Neuronal stem cell (in vitro differentiated cells): Measurements from ENCODE around the gene TMEM60.

Experiments used
- DNase-seq: peaks from one replicate; pipeline ENCODE4 v3.0.0-alpha.2; 2013; ENCODE audit warnings: low spot score
- H2AFZ ChIP-seq: one replicate; pipeline ENCODE4 v1.6.1; 2013; ENCODE audit warnings: mild to moderate bottlenecking, low read length, inconsistent platforms
- H2AK5ac ChIP-seq: 2 replicates; pipeline ENCODE4 v1.6.1; 2013; ENCODE audit warnings: low read depth, mild to moderate bottlenecking, inconsistent platforms, low read length, moderate library complexity, mixed read lengths
- H2BK120ac ChIP-seq: 2 replicates; pipeline ENCODE4 v1.6.1; 2013; ENCODE audit warnings: low read depth, mild to moderate bottlenecking, inconsistent platforms, low read length, moderate library complexity, mixed read lengths
- H2BK12ac ChIP-seq: one replicate; pipeline ENCODE4 v1.6.1; 2013; ENCODE audit warnings: low read length, inconsistent platforms
- H2BK15ac ChIP-seq: 2 replicates; pipeline ENCODE4 v1.6.1; 2013; ENCODE audit warnings: mild to moderate bottlenecking, low read length, inconsistent platforms, mixed read lengths
- H2BK5ac ChIP-seq: one replicate; pipeline ENCODE4 v1.6.1; 2013; ENCODE audit warnings: inconsistent platforms, mild to moderate bottlenecking, low read length, moderate library complexity
- H3K14ac ChIP-seq: one replicate; pipeline ENCODE4 v1.6.1; 2013; ENCODE audit warnings: low read length, inconsistent platforms
- H3K18ac ChIP-seq: 2 replicates; pipeline ENCODE4 v1.6.1; 2013; ENCODE audit warnings: low read length, inconsistent platforms
- H3K23ac ChIP-seq: 2 replicates; pipeline ENCODE4 v1.6.1; 2013; ENCODE audit warnings: low read depth, mild to moderate bottlenecking, mixed read lengths, low read length, inconsistent platforms; ENCODE audit not compliant: poor library complexity
- H3K27ac ChIP-seq: replicated peaks from 3 replicates; pipeline ENCODE4 v1.5.1; 2013; ENCODE audit warnings: low read length, inconsistent platforms
- H3K27me3 ChIP-seq, 3 experiments: 2 replicates each; pipeline ENCODE4 v1.6.1; 2013; ENCODE audit warnings: low read length in 3 of 3, mild to moderate bottlenecking in 2 of 3, inconsistent platforms in 1 of 3, low read depth in 1 of 3, mixed read lengths in 1 of 3, moderate library complexity in 1 of 3; ENCODE audit not compliant: control insufficient read depth in 3 of 3, insufficient read depth in 3 of 3
- H3K36me3 ChIP-seq, 2 donors: replicated peaks in 1 of 2; 2 replicates each; pipeline ENCODE4 v1.6.1; 2013; ENCODE audit warnings: low read length in 2 of 2; ENCODE audit not compliant: control insufficient read depth in 2 of 2, insufficient read depth in 2 of 2
- H3K4ac ChIP-seq: 2 replicates; pipeline ENCODE4 v1.6.1; 2013; ENCODE audit warnings: inconsistent platforms, mild to moderate bottlenecking, low read length, moderate library complexity
- H3K4me1 ChIP-seq, 2 donors: 1 replicate in 1 of 2; 2 replicates in 1 of 2; pipeline ENCODE4 v1.6.1; 2013; ENCODE audit warnings: low read length in 2 of 2, low read depth in 1 of 2; ENCODE audit not compliant: control insufficient read depth in 2 of 2, insufficient read depth in 1 of 2
- H3K4me2 ChIP-seq: one replicate; pipeline ENCODE4 v1.6.1; 2013; ENCODE audit warnings: mild to moderate bottlenecking, low read length, inconsistent platforms; ENCODE audit not compliant: insufficient read depth, poor library complexity, severe bottlenecking
- H3K4me3 ChIP-seq, 2 donors: 2 replicates each; pipeline ENCODE4 v1.5.1; 2013; ENCODE audit warnings: low read length in 2 of 2, mild to moderate bottlenecking in 2 of 2, inconsistent platforms in 1 of 2, moderate library complexity in 1 of 2
- H3K79me1 ChIP-seq: one replicate; pipeline ENCODE4 v1.6.1; 2013; ENCODE audit warnings: low read depth, mild to moderate bottlenecking, inconsistent platforms, low read length, moderate library complexity
- H3K9ac ChIP-seq: one replicate; pipeline ENCODE4 v1.6.1; 2013; ENCODE audit warnings: mild to moderate bottlenecking, low read depth, low read length, inconsistent platforms; ENCODE audit not compliant: poor library complexity
- H3K9me3 ChIP-seq, 2 donors: replicated peaks in 1 of 2; 2 replicates each; pipeline versions ENCODE3 to v1.6.1; 2013; ENCODE audit warnings: low read length in 2 of 2, mild to moderate bottlenecking in 2 of 2, inconsistent platforms in 1 of 2, low read depth in 1 of 2, mixed read lengths in 1 of 2, moderate library complexity in 1 of 2; ENCODE audit not compliant: control insufficient read depth in 2 of 2, insufficient read depth in 1 of 2
- H4K8ac ChIP-seq: one replicate; pipeline ENCODE4 v1.6.1; 2013; ENCODE audit warnings: low read depth, mild to moderate bottlenecking, inconsistent platforms, low read length, moderate library complexity
- H4K91ac ChIP-seq: one replicate; pipeline ENCODE4 v1.6.1; 2013; ENCODE audit warnings: low read length, low read depth, mild to moderate bottlenecking, inconsistent platforms; ENCODE audit not compliant: poor library complexity
- WGBS, 2 donors: extraction: QIAGEN DNeasy Blood & Tissue Kit; methylation state at CpG; one replicate each; pipeline ENCODE4 v1.1.7; 2013; ENCODE audit warnings: missing lambda C conversion rate in 2 of 2, mixed read lengths in 1 of 2; ENCODE audit not compliant: insufficient read length in 2 of 2, insufficient replicate concordance in 1 of 2; ENCODE audit errors: extremely low coverage in 2 of 2; 5-methylcytosine and 5-hydroxymethylcytosine counted together

The TMEM60 gene

GRCh38 chr7:77799078-77799964, 1.1 kb upstream of the TMEM60 start:
- Histone ChIP-seq H3K27me3 (no peaks in the 10 kb centered on the region), H3K4me2 (peak overlapping the region; percentile 93), H2BK120ac (peak overlapping the region; percentile 89), H4K91ac (no peak overlapping the region), H2BK12ac (no peak overlapping the region), H3K4ac (no peak overlapping the region), H2BK5ac (peak overlapping the region; percentile 100), H3K9ac (peak overlapping the region; percentile 89), H3K36me3 (peaks cover 0 to 25% of the 10 kb centered on the region in 2 donors), H3K23ac (peak overlapping the region; percentile 95), H2AK5ac (peak overlapping the region; percentile 43), H3K18ac (peak overlapping the region; percentile 97), H3K9me3 (no peaks in the 10 kb centered on the region), H3K14ac (peak overlapping the region; percentile 84), H3K4me3 (peak overlapping the region; percentile 88 to 96), H2AFZ (peak overlapping the region; percentile 96), H3K27ac (peak overlapping the region; percentile 95), H3K4me1 (peaks cover 5 to 13% of the 10 kb centered on the region in 2 donors), H4K8ac (no peak overlapping the region), H2BK15ac (peak overlapping the region; percentile 75), H3K79me1 (peaks cover 4% of the 10 kb centered on the region)
- DNase-seq, result peak; percentile 57
- whole genome bisulfite sequencing, 2 donors, result no CpG with 5 or more reads among the region's 55 CpGs

DNA sequence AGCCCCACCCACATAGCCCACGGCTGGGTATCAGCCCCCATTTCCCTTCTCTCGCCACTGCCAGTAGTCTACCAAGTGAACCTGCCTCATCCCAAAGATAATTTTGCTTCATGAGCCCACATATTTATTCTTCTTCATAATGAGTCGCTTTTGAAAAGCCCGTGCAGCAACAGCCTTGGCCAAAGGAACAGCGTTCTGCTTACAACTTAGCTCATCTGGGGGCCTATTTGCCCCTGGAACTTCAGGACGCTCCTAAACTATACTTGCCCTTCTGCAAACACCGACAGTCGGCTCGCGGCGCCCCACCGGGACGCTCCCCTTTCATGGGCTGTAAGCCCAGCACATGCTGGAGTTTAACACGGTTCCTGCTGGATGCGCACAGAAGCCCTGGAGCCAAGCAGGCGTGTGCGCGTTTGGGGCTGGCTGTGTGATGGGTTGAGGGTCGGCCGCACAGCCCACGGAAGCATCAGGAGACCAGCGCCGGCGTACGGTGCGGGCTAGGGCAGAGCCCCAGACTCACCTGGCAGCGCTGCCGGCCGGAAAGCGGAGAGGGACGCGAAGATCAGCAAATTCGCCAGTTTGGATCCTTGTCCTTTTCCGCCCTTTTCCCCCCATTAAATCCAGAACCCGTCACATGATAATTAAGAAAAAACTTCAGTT, 370 bp downstream of the TMEM60 start:
- Histone ChIP-seq H3K4me2 (peak overlapping the region; percentile 72), H3K23ac (peak overlapping the region; percentile 97), H3K9me3 (no peaks in the 10 kb centered on the region), H3K14ac (peak overlapping the region; percentile 58), H3K18ac (peak overlapping the region; percentile 97), H3K9ac (peak overlapping the region; percentile 97), H3K4me3 (peak overlapping the region; percentile 88 to 93), H4K91ac (no peak overlapping the region), H2AFZ (peak overlapping the region; percentile 91), H3K4ac (no peak overlapping the region), H2BK12ac (no peak overlapping the region), H2BK120ac (no peak overlapping the region), H4K8ac (no peak overlapping the region), H2AK5ac (peak overlapping the region; percentile 76), H3K79me1 (peaks cover 4% of the 10 kb centered on the region), H3K4me1 (peaks cover 5 to 13% of the 10 kb centered on the region in 2 donors), H3K27ac (peak overlapping the region; percentile 84), H3K27me3 (no peaks in the 10 kb centered on the region), H2BK15ac (no peak overlapping the region), H2BK5ac (peak overlapping the region; percentile 89), H3K36me3 (peaks cover 2 to 34% of the 10 kb centered on the region in 2 donors)
- no peak for DNase-seq
- no CpG with 5 or more reads among the region's 35 CpGs for WGBS, 2 donors

- Histone ChIP-seq H3K36me3 (peaks cover 2 to 34% of the 10 kb centered on the region in 2 donors), H4K8ac (no peak overlapping the region), H2BK120ac (no peak overlapping the region), H3K79me1 (peaks cover 4% of the 10 kb centered on the region), H2BK15ac (no peak overlapping the region), H2BK5ac (no peak overlapping the region), H2BK12ac (no peak overlapping the region), H3K4me1 (peaks cover 5 to 13% of the 10 kb centered on the region in 2 donors), H3K9me3 (no peaks in the 10 kb centered on the region), H3K18ac (no peak overlapping the region), H3K27ac (no peak overlapping the region), H3K9ac (no peak overlapping the region), H3K4me3 (peak overlapping the region in 1 of 2 donors; percentile 88), H3K27me3 (no peaks in the 10 kb centered on the region), H3K23ac (no peak overlapping the region), H2AFZ (no peak overlapping the region), H3K4ac (no peak overlapping the region), H3K4me2 (peak overlapping the region; percentile 51), H2AK5ac (no peak overlapping the region), H4K91ac (no peak overlapping the region), H3K14ac (no peak overlapping the region)
- no CpG with 5 or more reads among the region's 5 CpGs for WGBS, 2 donors
- no peak for DNase-seq
These were observed 1.3 kb downstream of the TMEM60 start for GRCh38 chr7:77796960-77797359.

DNA sequence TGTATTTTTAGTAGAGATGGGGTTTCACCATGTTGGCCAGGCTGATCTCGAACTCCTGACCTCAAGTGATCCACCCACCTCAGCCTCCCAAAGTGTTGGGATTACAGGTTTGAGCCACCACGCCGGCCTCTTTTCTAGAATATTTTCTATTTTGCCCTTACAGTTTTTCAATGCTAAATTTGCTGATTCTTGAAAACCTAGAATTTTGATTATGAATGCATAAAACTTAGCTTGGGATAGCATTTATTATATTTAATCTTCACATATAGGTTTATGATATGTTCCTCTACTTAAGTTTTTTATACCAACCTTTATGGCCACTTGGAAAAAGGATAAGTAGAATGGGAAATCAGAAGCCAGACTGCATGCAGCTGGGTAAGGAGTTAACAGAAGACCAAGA, 2.1 kb downstream of the TMEM60 start:
- H2AK5ac ChIP-seq, result no peak overlapping the region
- H2BK120ac ChIP-seq, result no peak overlapping the region
- H3K27ac ChIP-seq, result no peak overlapping the region
- no peaks in the 10 kb centered on the region for H3K27me3 ChIP-seq
- peaks cover 4% of the 10 kb centered on the region for H3K79me1 ChIP-seq
- no peak overlapping the region for H2BK15ac ChIP-seq
- no peak overlapping the region for H4K91ac ChIP-seq
- H2BK12ac ChIP-seq, result no peak overlapping the region
- no peak overlapping the region for H2AFZ ChIP-seq
- no peak overlapping the region for H3K9ac ChIP-seq
- no peak overlapping the region for H4K8ac ChIP-seq
- H2BK5ac ChIP-seq, result no peak overlapping the region
- H3K23ac ChIP-seq, result no peak overlapping the region
- no CpG with 5 or more reads among the region's 3 CpGs for WGBS, 2 donors
- no peak overlapping the region for H3K18ac ChIP-seq
- no peak overlapping the region for H3K4me2 ChIP-seq
- H3K4ac ChIP-seq, result no peak overlapping the region
- peaks cover 5 to 13% of the 10 kb centered on the region in 2 donors for H3K4me1 ChIP-seq
- no peak for DNase-seq
- no peak overlapping the region for H3K4me3 ChIP-seq
- peaks cover 2 to 34% of the 10 kb centered on the region in 2 donors for H3K36me3 ChIP-seq
- no peak overlapping the region for H3K14ac ChIP-seq
- no peaks in the 10 kb centered on the region for H3K9me3 ChIP-seq
